HepG2 (cell line): ENCODE results near the gene ABCB6. TPM values are rescaled to one million over a fixed set of nuclear protein-coding genes. Genes with fewer than 3 reads are reported as not detected.

Experiments used
- AGO1 ChIP-seq: fragments of 200-400 bp; formaldehyde crosslinking; IDR thresholded peaks from 2 replicates; pipeline ENCODE4 v1.6.1; 2017; ENCODE audit warnings: mild to moderate bottlenecking, low read depth, low read length, moderate library complexity; ENCODE audit not compliant: poor library complexity, severe bottlenecking
- GTF2F1 ChIP-seq: fragments of 150-350 bp; IDR thresholded peaks from 2 replicates; pipeline ENCODE4 v1.6.1; 2014; ENCODE audit warnings: low read length
- HIC2 ChIP-seq: sonication (generic); formaldehyde crosslinking; IDR thresholded peaks from 2 replicates; pipeline ENCODE4 v1.9.0; 2022; ENCODE audit warnings: low read depth, missing genetic modification reagents
- PATZ1 ChIP-seq: sonication (generic); formaldehyde crosslinking; IDR thresholded peaks from 2 replicates; pipeline ENCODE4 v1.4.0; 2020; ENCODE audit warnings: missing genetic modification reagents
- RELA ChIP-seq: sonication (generic); formaldehyde crosslinking; IDR thresholded peaks from 2 replicates; pipeline ENCODE4 v1.4.0; 2020; ENCODE audit warnings: missing genetic modification reagents
- SIX1 ChIP-seq: sonication (generic); formaldehyde crosslinking; IDR thresholded peaks from 2 replicates; pipeline ENCODE4 v1.4.0; 2020; ENCODE audit warnings: missing genetic modification reagents, borderline replicate concordance
- THAP11 ChIP-seq: IDR thresholded peaks from 2 replicates; pipeline ENCODE4 v1.6.1; 2016; ENCODE audit warnings: missing biosample characterization, missing genetic modification reagents
- TOE1 ChIP-seq: sonication (generic); formaldehyde crosslinking; IDR thresholded peaks from 2 replicates; pipeline ENCODE4 v1.4.0; 2020; ENCODE audit warnings: mild to moderate bottlenecking, missing genetic modification reagents
- TRIM24 ChIP-seq: sonication (generic); formaldehyde crosslinking; IDR thresholded peaks from 2 replicates; pipeline ENCODE4 v1.8.0; 2022; ENCODE audit warnings: mild to moderate bottlenecking, missing genetic modification reagents
- ZBTB44 ChIP-seq: sonication (generic); formaldehyde crosslinking; IDR thresholded peaks from 2 replicates; pipeline ENCODE4 v1.4.0; 2020; ENCODE audit warnings: missing genetic modification reagents
- ZNF10 ChIP-seq: sonication (generic); formaldehyde crosslinking; IDR thresholded peaks from 2 replicates; pipeline ENCODE4 v1.4.0; 2020; ENCODE audit warnings: mild to moderate bottlenecking, low read depth, missing genetic modification reagents, borderline replicate concordance
- ZNF101 ChIP-seq: sonication (generic); formaldehyde crosslinking; IDR thresholded peaks from 2 replicates; pipeline ENCODE4 v1.4.0; 2020; ENCODE audit warnings: mild to moderate bottlenecking, low read depth, missing genetic modification reagents, borderline replicate concordance
- ZNF256 ChIP-seq: sonication (generic); formaldehyde crosslinking; conservative IDR thresholded peaks from 2 replicates; pipeline ENCODE4 v1.4.0; 2020; ENCODE audit warnings: missing genetic modification reagents
- ZNF329 ChIP-seq: sonication (generic); formaldehyde crosslinking; IDR thresholded peaks from 2 replicates; pipeline ENCODE4 v1.9.0; 2021; ENCODE audit warnings: low read depth, mild to moderate bottlenecking, missing genetic modification reagents
- ZNF34 ChIP-seq: sonication (generic); formaldehyde crosslinking; IDR thresholded peaks from 2 replicates; pipeline ENCODE4 v1.4.0; 2020; ENCODE audit warnings: mild to moderate bottlenecking, missing genetic modification reagents, borderline replicate concordance
- ZNF605 ChIP-seq: sonication (generic); formaldehyde crosslinking; IDR thresholded peaks from 2 replicates; pipeline ENCODE4 v1.8.0; 2022; ENCODE audit warnings: mild to moderate bottlenecking, missing genetic modification reagents
- ZNF790 ChIP-seq: sonication (generic); formaldehyde crosslinking; IDR thresholded peaks from 2 replicates; pipeline ENCODE4 v1.8.0; 2022; ENCODE audit warnings: missing genetic modification reagents, mild to moderate bottlenecking, borderline replicate concordance
- ZNF792 ChIP-seq: IDR thresholded peaks from 2 replicates; pipeline ENCODE4 v1.6.1; 2016
- ZSCAN22 ChIP-seq: sonication (generic); formaldehyde crosslinking; IDR thresholded peaks from 2 replicates; pipeline ENCODE4 v1.4.0; 2020; ENCODE audit warnings: mild to moderate bottlenecking, missing genetic modification reagents
- ZZZ3 ChIP-seq: sonication (generic); formaldehyde crosslinking; IDR thresholded peaks from 2 replicates; pipeline ENCODE4 v1.4.0; 2020; ENCODE audit warnings: missing genetic modification reagents, mild to moderate bottlenecking, borderline replicate concordance
- polyA plus RNA-seq, 8 experiments: library from polyadenylated mRNA; depleted of rRNA in 3 of 8; stranded (reverse) in 7 of 8; unstranded in 1 of 8; fragments of >200 nt; fragmentation: Illumina TruSeq in 4 of 8; extraction: Trizol in 4 of 8; gene quantifications; 2 replicates each; pipeline versions ENCODE4 v1.2.1 to v1.2.3, GENCODE V29; 2011 to 2016; ENCODE audit warnings: low read depth in 4 of 8, missing spikeins in 1 of 8, mixed read lengths in 1 of 8; ENCODE audit not compliant: insufficient read depth in 1 of 8
- total RNA-seq, 5 experiments: library from RNA; depleted of rRNA; stranded (reverse); fragments of >200 nt; fragmentation: Illumina TruSeq; extraction: Trizol; gene quantifications; 2 replicates each; pipeline ENCODE4 v1.2.3, GENCODE V29; 2016; ENCODE audit warnings: low read depth in 1 of 5
- TF ChIP-seq, protein P1 (sequence below): sonication (generic); formaldehyde crosslinking; IDR thresholded peaks from 2 replicates; pipeline ENCODE4 v1.8.0; 2022; ENCODE audit warnings: missing genetic modification reagents, mild to moderate bottlenecking, inconsistent platforms, borderline replicate concordance
- TF ChIP-seq, protein P2 (sequence below): sonication (generic); formaldehyde crosslinking; IDR thresholded peaks from 2 replicates; pipeline ENCODE4 v1.4.0; 2020; ENCODE audit warnings: missing genetic modification reagents

ABCB6 gene
- total and polyA plus RNA-seq, 2 of the 13 experiments (the other 11 are each of a cell fraction or from before 2014, with no cell fraction given) = 91.1 to 137 TPM

GRCh38 chr2:219249203-219249980, 30.6 kb upstream of the ABCB6 start (continued):
- TF ChIP-seq AGO1 (no peak), TOE1 (no peak), ZNF10 (CRISPR knock-in tag) (no peak), SIX1 (CRISPR knock-in tag) (no peak), RELA (peak; percentile 72; the same call in 1 of the 2 replicates), ZNF34 (CRISPR knock-in tag) (0 out of 2 replicates have a peak, but pooled peaks have one; percentile 46), ZNF329 (CRISPR knock-in tag) (no peak), ZBTB44 (CRISPR knock-in tag) (no peak), HIC2 (peak; percentile 97), PATZ1 (CRISPR knock-in tag) (peak; percentile 61; the same call in 1 of the 2 replicates), GTF2F1 (no peak), ZNF256 (CRISPR knock-in tag) (no peak), ZNF790 (CRISPR knock-in tag) (no peak), TRIM24 (CRISPR knock-in tag) (no peak), ZNF101 (CRISPR knock-in tag) (no peak), ZNF605 (CRISPR knock-in tag) (peak; percentile 97), ZSCAN22 (CRISPR knock-in tag) (no peak), THAP11 (CRISPR knock-in tag) (peak; percentile 65; the same call in 1 of the 2 replicates), ZZZ3 (CRISPR knock-in tag) (no peak), ZNF792 (no peak; the same call in 1 of the 2 replicates)
- TF ChIP-seq, protein P1, sequence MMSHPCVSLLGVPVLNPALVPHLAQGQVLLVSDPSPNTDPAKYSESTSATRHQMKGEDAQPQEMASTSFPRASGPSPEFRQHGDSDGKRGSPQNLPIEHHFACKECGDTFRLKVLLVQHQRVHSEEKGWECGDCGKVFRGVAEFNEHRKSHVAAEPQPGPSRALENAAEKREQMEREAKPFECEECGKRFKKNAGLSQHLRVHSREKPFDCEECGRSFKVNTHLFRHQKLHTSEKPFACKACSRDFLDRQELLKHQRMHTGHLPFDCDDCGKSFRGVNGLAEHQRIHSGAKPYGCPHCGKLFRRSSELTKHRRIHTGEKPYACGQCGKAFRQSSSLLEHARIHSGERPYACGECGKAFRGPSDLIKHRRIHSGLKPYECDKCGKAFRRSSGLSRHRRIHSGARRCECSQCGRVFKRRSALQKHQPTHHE (CRISPR knock-in tag) = 0 out of 2 replicates have a peak, but pooled peaks have one; percentile 4
- TF ChIP-seq, protein P2, sequence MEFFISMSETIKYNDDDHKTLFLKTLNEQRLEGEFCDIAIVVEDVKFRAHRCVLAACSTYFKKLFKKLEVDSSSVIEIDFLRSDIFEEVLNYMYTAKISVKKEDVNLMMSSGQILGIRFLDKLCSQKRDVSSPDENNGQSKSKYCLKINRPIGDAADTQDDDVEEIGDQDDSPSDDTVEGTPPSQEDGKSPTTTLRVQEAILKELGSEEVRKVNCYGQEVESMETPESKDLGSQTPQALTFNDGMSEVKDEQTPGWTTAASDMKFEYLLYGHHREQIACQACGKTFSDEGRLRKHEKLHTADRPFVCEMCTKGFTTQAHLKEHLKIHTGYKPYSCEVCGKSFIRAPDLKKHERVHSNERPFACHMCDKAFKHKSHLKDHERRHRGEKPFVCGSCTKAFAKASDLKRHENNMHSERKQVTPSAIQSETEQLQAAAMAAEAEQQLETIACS = no peak
